IMR-90 (cell line): Measurements from ENCODE around the gene TMEM213. TPM values are rescaled to one million over a fixed set of nuclear protein-coding genes. Genes with fewer than 3 reads are reported as not detected.

Experiments used
- ATAC-seq: fragments of 200-7000 bp; cut with Tn5 transposase; 2 replicates; pipeline ENCODE4 v1.9.1; 2020; ENCODE audit warnings: low read depth, mild to moderate bottlenecking, moderate library complexity
- BruUV-seq: library from RNA; stranded (reverse); fragments of 400-500 nt; replicated peaks from 2 replicates; lab custom pipeline; 2021; lab: Mats Ljungman, UMichigan
- CTCF ChIA-PET: fragments of 300-600 bp; formaldehyde crosslinking; extraction: SDS; loops from one replicate; lab custom pipeline; 2021; ENCODE audit warnings: antibody characterized with exemption; lab: Yijun Ruan, JAX
- POLR2A ChIA-PET: fragments of 300-600 bp; sonication (Branson Sonifier 250); formaldehyde crosslinking; loops from one replicate; lab custom pipeline; 2022; ENCODE audit warnings: antibody characterized with exemption; ENCODE audit not compliant: unreplicated experiment; lab: Charles Lee
- DNase-seq: peaks from one replicate; pipeline ENCODE4 v3.0.0; 2013
- H2AFZ ChIP-seq: replicated peaks from 2 replicates; pipeline ENCODE3; 2013; ENCODE audit warnings: low read length, mild to moderate bottlenecking; ENCODE audit not compliant: poor library complexity
- H2AK5ac ChIP-seq: 2 replicates; pipeline ENCODE4 v1.6.1; 2013; ENCODE audit warnings: low read depth, low read length, inconsistent platforms
- H2AK9ac ChIP-seq: replicated peaks from 2 replicates; pipeline ENCODE3; 2013; ENCODE audit warnings: mild to moderate bottlenecking, low read depth, low read length, moderate library complexity; ENCODE audit not compliant: poor library complexity
- H2BK120ac ChIP-seq: 2 replicates; pipeline ENCODE4 v1.6.1; 2013; ENCODE audit warnings: low read depth, low read length, inconsistent platforms
- H2BK15ac ChIP-seq: 3 replicates; pipeline ENCODE4 v1.6.1; 2013; ENCODE audit warnings: low read depth, low read length, inconsistent platforms
- H2BK20ac ChIP-seq: 2 replicates; pipeline ENCODE4 v1.6.1; 2013; ENCODE audit warnings: low read depth, mild to moderate bottlenecking, inconsistent platforms, low read length, moderate library complexity
- H2BK5ac ChIP-seq: 2 replicates; pipeline ENCODE4 v1.6.1; 2013; ENCODE audit warnings: mild to moderate bottlenecking, low read depth, low read length, inconsistent platforms; ENCODE audit not compliant: poor library complexity, severe bottlenecking
- H3K14ac ChIP-seq: replicated peaks from 2 replicates; pipeline ENCODE4 v1.6.1; 2013; ENCODE audit warnings: low read depth, low read length, inconsistent platforms
- H3K18ac ChIP-seq: 2 replicates; pipeline ENCODE4 v1.6.1; 2013; ENCODE audit warnings: low read depth, low read length, control low read depth
- H3K23ac ChIP-seq: 2 replicates; pipeline ENCODE4 v1.6.1; 2013; ENCODE audit warnings: low read depth, low read length, inconsistent platforms
- H3K27ac ChIP-seq: 2 replicates; pipeline ENCODE4 v1.5.1; 2013; ENCODE audit warnings: mild to moderate bottlenecking, control low read depth, low read length; ENCODE audit not compliant: insufficient read depth
- H3K27me3 ChIP-seq: 2 replicates; pipeline ENCODE4 v1.6.1; 2013; ENCODE audit warnings: low read length; ENCODE audit not compliant: control insufficient read depth, insufficient read depth
- H3K36me3 ChIP-seq: 2 replicates; pipeline ENCODE4 v1.6.1; 2013; ENCODE audit warnings: low read length, mixed read lengths; ENCODE audit not compliant: control insufficient read depth, insufficient read depth
- H3K4ac ChIP-seq: 2 replicates; pipeline ENCODE4 v1.6.1; 2013; ENCODE audit warnings: low read depth, low read length, inconsistent platforms
- H3K4me1 ChIP-seq: 2 replicates; pipeline ENCODE4 v1.6.1; 2013; ENCODE audit warnings: low read length, mixed read lengths; ENCODE audit not compliant: control insufficient read depth, insufficient read depth
- H3K4me2 ChIP-seq: 2 replicates; pipeline ENCODE4 v1.6.1; 2013; ENCODE audit warnings: low read depth, mild to moderate bottlenecking, control low read depth, low read length, moderate library complexity
- H3K4me3 ChIP-seq: 2 replicates; pipeline ENCODE4 v1.5.1; 2013; ENCODE audit warnings: low read depth, mild to moderate bottlenecking, control low read depth, low read length, moderate library complexity; ENCODE audit not compliant: insufficient read depth
- H3K56ac ChIP-seq: 2 replicates; pipeline ENCODE4 v1.6.1; 2013; ENCODE audit warnings: low read length, inconsistent platforms; ENCODE audit not compliant: insufficient read depth; ENCODE audit errors: extremely low read depth
- H3K79me1 ChIP-seq, 2 experiments: 2 replicates each; pipeline ENCODE4 v1.6.1; 2013; ENCODE audit warnings: low read length in 2 of 2, inconsistent platforms in 1 of 2, low read depth in 1 of 2
- H3K9ac ChIP-seq: 2 replicates; pipeline ENCODE4 v1.6.1; 2013; ENCODE audit warnings: low read depth, low read length, control low read depth
- H3K9me1 ChIP-seq: 2 replicates; pipeline ENCODE4 v1.6.1; 2013; ENCODE audit warnings: low read length, inconsistent platforms; ENCODE audit not compliant: insufficient read depth
- H3K9me3 ChIP-seq: 2 replicates; pipeline ENCODE4 v1.6.1; 2013; ENCODE audit warnings: low read length; ENCODE audit not compliant: control insufficient read depth, insufficient read depth
- H4K20me1 ChIP-seq: 2 replicates; pipeline ENCODE4 v1.6.1; 2013; ENCODE audit warnings: low read length, inconsistent platforms; ENCODE audit not compliant: insufficient read depth
- H4K5ac ChIP-seq: 2 replicates; pipeline ENCODE4 v1.6.1; 2013; ENCODE audit warnings: mild to moderate bottlenecking, low read depth, low read length, control low read depth
- H4K8ac ChIP-seq, 2 experiments: 2 replicates each; pipeline ENCODE4 v1.6.1; 2013; ENCODE audit warnings: low read depth in 2 of 2, low read length in 2 of 2, control low read depth in 1 of 2, inconsistent platforms in 1 of 2
- H4K91ac ChIP-seq: 2 replicates; pipeline ENCODE4 v1.6.1; 2013; ENCODE audit warnings: low read depth, low read length, inconsistent platforms; ENCODE audit not compliant: insufficient read depth
- CEBPB ChIP-seq: IDR thresholded peaks from 2 replicates; pipeline ENCODE4 v1.6.1; 2012; ENCODE audit warnings: low read depth, low read length, improper control_type of control experiment
- CTCF ChIP-seq: conservative IDR thresholded peaks from 2 replicates; pipeline ENCODE4 v1.5.1; 2012; ENCODE audit warnings: mild to moderate bottlenecking, low read depth, low read length, improper control_type of control experiment
- FOS ChIP-seq: fragments of 150-350 bp; IDR thresholded peaks from 2 replicates; pipeline ENCODE4 v1.6.1; 2016; ENCODE audit warnings: low read depth, low read length
- MAFK ChIP-seq: IDR thresholded peaks from 2 replicates; pipeline ENCODE4 v1.6.1; 2012; ENCODE audit warnings: low read depth, low read length, improper control_type of control experiment
- MXI1 ChIP-seq: IDR thresholded peaks from 2 replicates; pipeline ENCODE4 v1.6.1; 2012; ENCODE audit warnings: low read depth, mild to moderate bottlenecking, low read length, moderate library complexity, borderline replicate concordance
- POLR2A ChIP-seq: IDR thresholded peaks from 2 replicates; pipeline ENCODE4 v1.6.1; 2012; ENCODE audit warnings: mild to moderate bottlenecking, low read depth, low read length
- RAD21 ChIP-seq: IDR thresholded peaks from 2 replicates; pipeline ENCODE4 v1.6.1; 2012; ENCODE audit warnings: low read length, improper control_type of control experiment
- RCOR1 ChIP-seq: IDR thresholded peaks from 2 replicates; pipeline ENCODE4 v1.6.1; 2012; ENCODE audit warnings: mild to moderate bottlenecking, low read length, improper control_type of control experiment; ENCODE audit not compliant: insufficient replicate concordance
- RFX5 ChIP-seq: IDR thresholded peaks from 2 replicates; pipeline ENCODE4 v1.8.0; 2012; ENCODE audit warnings: low read depth, mild to moderate bottlenecking, low read length, moderate library complexity
- SMC3 ChIP-seq: fragments of 150-350 bp; IDR thresholded peaks from 2 replicates; pipeline ENCODE4 v1.6.1; 2016; ENCODE audit warnings: low read depth, mild to moderate bottlenecking, antibody characterized with exemption, low read length, moderate library complexity
- USF2 ChIP-seq: fragments of 150-350 bp; IDR thresholded peaks from 2 replicates; pipeline ENCODE4 v1.6.1; 2017; ENCODE audit warnings: mild to moderate bottlenecking, antibody characterized with exemption, low read length, low read depth
- WGBS, 2 experiments: methylation state at CpG; one replicate each; pipeline versions ENCODE4 v1.1.5 to v1.1.7; 2013; ENCODE audit warnings: missing lambda C conversion rate in 2 of 2; ENCODE audit not compliant: insufficient read length in 1 of 2; ENCODE audit errors: extremely low coverage in 2 of 2; 5-methylcytosine and 5-hydroxymethylcytosine counted together
- dilution Hi-C: fragments of 300-500 bp; cut with HindIII; formaldehyde crosslinking; loops from one replicate; pipeline ENCODE4 v1.14.3; 2018; ENCODE audit warnings: low sequenced_read_pairs; ENCODE audit not compliant: unreplicated experiment
- in situ Hi-C: fragments of 300-500 bp; cut with MboI; formaldehyde crosslinking; loops from 3 replicates; pipeline ENCODE4 v1.14.3; 2019; ENCODE audit warnings: low sequenced_read_pairs, inconsistent platforms, mixed read lengths
- intact Hi-C: fragments of 100-400 bp; cut with micrococcal nuclease; formaldehyde crosslinking; loops from 2 replicates; pipeline ENCODE4 v1.10.0; 2022
- polyA plus RNA-seq, 3 experiments: library from polyadenylated mRNA; depleted of rRNA; stranded (reverse); fragments of >200 nt; gene quantifications; 2 replicates each; pipeline ENCODE4 v1.2.3, GENCODE V29; 2012; ENCODE audit warnings: low replicate concordance in 1 of 3
- total RNA-seq: library from RNA; depleted of rRNA; stranded (reverse); fragments of >200 nt; gene quantifications from 2 replicates; pipeline ENCODE4 v1.2.3, GENCODE V29; 2012

The TMEM213 gene
- total and polyA plus RNA-seq, 2 of the 4 experiments (the other 2 are of a cell fraction), result not detected

GRCh38 chr7:138861051-138861450, 63.3 kb downstream of the TMEM213 start:
- Histone ChIP-seq H2AFZ (no peak overlapping the region), H2BK5ac (no peak overlapping the region), H3K9me1 (no peaks in the 10 kb centered on the region), H2BK15ac (no peak overlapping the region), H4K91ac (no peak overlapping the region), H2AK9ac (no peak overlapping the region), H2BK120ac (no peak overlapping the region), H3K79me1 (no peaks in the 10 kb centered on the region), H3K4me1 (no peaks in the 10 kb centered on the region), H3K4me2 (no peak overlapping the region), H4K8ac (no peak overlapping the region), H3K23ac (no peak overlapping the region), H4K5ac (no peak overlapping the region), H2BK20ac (no peak overlapping the region), H3K36me3 (peaks cover 6% of the 10 kb centered on the region), H3K27me3 (no peaks in the 10 kb centered on the region), H3K14ac (no peak overlapping the region), H3K4me3 (no peak overlapping the region), H3K27ac (no peak overlapping the region), H3K56ac (no peak overlapping the region), H2AK5ac (no peak overlapping the region), H3K9ac (no peak overlapping the region), H3K18ac (no peak overlapping the region), H4K20me1 (no peaks in the 10 kb centered on the region), H3K9me3 (peaks cover 3% of the 10 kb centered on the region), H3K4ac (no peak overlapping the region)
- ChIA-PET CTCF (no interaction called here), POLR2A (no interaction called here)
- TF ChIP-seq CEBPB (no peak), RFX5 (no peak), MXI1 (no peak), USF2 (no peak), SMC3 (no peak), FOS (no peak), POLR2A (no peak), CTCF (no peak), MAFK (no peak), RAD21 (no peak), RCOR1 (no peak)
- intact Hi-C loops (no loop called here), in situ Hi-C loops (no loop called here), dilution Hi-C loops (no loop called here)
- 95% methylated on average over 4 of the region's 16 CpGs; no CpG with 5 or more reads in 1 of the 2 experiments for WGBS, 2 experiments
- ATAC-seq, result no peak
- no peak for DNase-seq
- BruUV-seq, result no TSS peak
